ENCODE measurements around the gene EIF3A.

DNA sequence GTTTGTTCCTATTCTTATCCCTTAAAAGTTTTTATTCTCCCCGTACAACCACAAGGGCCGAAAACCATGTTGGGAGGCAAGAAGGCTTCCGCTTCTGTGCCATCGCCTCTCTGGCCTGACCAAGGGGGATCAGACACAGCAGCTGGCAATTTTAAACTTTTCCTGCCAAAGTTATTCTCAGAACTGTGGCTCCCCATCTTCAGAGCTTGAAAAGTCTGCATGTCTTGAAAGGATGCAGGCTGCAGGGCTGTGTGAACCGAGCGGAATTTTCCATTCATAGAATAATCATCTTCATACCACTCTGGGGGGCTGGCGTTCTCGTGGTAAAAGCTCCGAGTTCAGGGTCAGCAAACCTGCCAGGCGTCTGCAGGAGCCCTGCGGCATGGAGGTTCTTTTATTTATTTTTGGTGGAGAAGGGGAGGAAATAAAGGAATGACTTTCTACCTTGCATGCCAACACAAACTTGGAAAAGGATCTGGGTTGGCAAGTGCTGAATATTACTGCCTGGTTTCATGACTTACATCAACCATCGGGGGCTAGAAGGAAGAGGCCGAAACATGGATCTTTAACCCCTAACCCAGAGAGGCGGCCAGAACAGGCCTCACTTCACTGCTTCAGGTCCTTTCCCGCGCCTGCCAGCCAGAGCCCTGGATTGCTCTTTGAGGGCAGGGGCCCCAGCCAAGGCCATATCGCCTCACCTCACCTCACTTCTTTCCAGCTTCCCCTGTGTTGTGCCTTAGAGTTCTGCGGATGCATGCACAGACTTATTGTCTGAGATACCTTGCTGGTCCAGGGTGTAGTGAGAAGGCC lies 54.1 kb downstream of the EIF3A start:
- TF ChIP-seq, protein P1, sequence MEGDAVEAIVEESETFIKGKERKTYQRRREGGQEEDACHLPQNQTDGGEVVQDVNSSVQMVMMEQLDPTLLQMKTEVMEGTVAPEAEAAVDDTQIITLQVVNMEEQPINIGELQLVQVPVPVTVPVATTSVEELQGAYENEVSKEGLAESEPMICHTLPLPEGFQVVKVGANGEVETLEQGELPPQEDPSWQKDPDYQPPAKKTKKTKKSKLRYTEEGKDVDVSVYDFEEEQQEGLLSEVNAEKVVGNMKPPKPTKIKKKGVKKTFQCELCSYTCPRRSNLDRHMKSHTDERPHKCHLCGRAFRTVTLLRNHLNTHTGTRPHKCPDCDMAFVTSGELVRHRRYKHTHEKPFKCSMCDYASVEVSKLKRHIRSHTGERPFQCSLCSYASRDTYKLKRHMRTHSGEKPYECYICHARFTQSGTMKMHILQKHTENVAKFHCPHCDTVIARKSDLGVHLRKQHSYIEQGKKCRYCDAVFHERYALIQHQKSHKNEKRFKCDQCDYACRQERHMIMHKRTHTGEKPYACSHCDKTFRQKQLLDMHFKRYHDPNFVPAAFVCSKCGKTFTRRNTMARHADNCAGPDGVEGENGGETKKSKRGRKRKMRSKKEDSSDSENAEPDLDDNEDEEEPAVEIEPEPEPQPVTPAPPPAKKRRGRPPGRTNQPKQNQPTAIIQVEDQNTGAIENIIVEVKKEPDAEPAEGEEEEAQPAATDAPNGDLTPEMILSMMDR (IDR thresholded peaks at IDR 0.05; ENCODE audit: low read length), result no peak
- no peak for TF ChIP-seq EZH2 (IDR thresholded peaks at IDR 0.05; ENCODE audit: borderline replicate concordance, low read length)
